BJ (cell line): Measurements from ENCODE around the gene FAM168A. TPM values are rescaled to one million over a fixed set of nuclear protein-coding genes. Genes with fewer than 3 reads are reported as not detected.

ENCODE experiments used
- CTCF ChIA-PET: fragments of 350-600 bp; formaldehyde crosslinking; extraction: SDS; loops from one replicate; lab custom pipeline; 2021; ENCODE audit warnings: antibody characterized with exemption, inconsistent platforms; lab: Yijun Ruan, JAX
- POLR2A ChIA-PET: fragments of 300-600 bp; sonication (Branson Sonifier 250); formaldehyde crosslinking; extraction: SDS; loops from one replicate; lab custom pipeline; 2021; ENCODE audit warnings: antibody characterized with exemption; lab: Charles Lee
- DNase-seq: peaks from one replicate; pipeline ENCODE4 v3.0.0-alpha.2; 2011; ENCODE audit warnings: low read depth
- H3K27me3 ChIP-seq: 2 replicates; pipeline ENCODE4 v1.6.0; 2011; ENCODE audit warnings: low read length; ENCODE audit not compliant: control insufficient read depth, insufficient read depth
- H3K36me3 ChIP-seq: 2 replicates; pipeline ENCODE4 v1.5.1; 2011; ENCODE audit warnings: low read length; ENCODE audit not compliant: control insufficient read depth, insufficient read depth
- H3K4me3 ChIP-seq: 2 replicates; pipeline ENCODE4 v1.5.1; 2011; ENCODE audit warnings: low read depth, mild to moderate bottlenecking, control low read depth, low read length
- polyA plus RNA-seq: library from polyadenylated mRNA; depleted of rRNA; stranded (reverse); fragments of >200 nt; gene quantifications from 2 replicates; pipeline ENCODE4 v1.2.3, GENCODE V29; 2011
- TF ChIP-seq, protein P1 (sequence below): IDR thresholded peaks from 2 replicates; pipeline ENCODE4 v1.5.1; 2011; ENCODE audit warnings: low read depth, mild to moderate bottlenecking, control low read depth, inconsistent platforms, low read length, moderate library complexity; ENCODE audit not compliant: insufficient read depth

Gene FAM168A
- polyA plus RNA-seq, 1 experiment: 19.1 TPM

DNA sequence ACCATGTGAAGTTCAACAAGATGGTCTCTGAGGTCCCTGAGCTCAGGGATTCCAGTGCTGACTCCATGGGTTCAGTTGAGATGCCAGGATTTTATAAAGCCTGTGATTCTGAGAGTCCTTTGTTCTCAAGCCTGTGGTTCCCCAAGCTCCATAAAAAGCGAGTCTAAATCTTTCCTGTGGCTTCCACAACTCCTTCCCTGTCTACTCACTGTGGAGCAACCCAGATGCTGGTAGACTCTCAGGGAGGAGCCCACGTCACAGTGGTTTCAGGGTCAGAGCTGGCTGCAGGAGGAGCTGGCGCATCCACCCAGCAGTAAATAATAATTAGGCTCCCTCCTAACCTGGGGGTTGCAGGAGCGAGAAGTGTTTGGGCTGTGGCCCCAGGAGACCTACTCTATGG lies 223.8 kb downstream of the FAM168A start:
- CTCF ChIA-PET: interaction anchor here (0.7 to 2.4 kb wide), 8 partner anchors 9 to 287 kb away, joined by 3 to 11 read pairs (median 4); no protein-coding TSS in a partner anchor
- H3K36me3 ChIP-seq: 0 out of 2 replicates have a peak, but pooled peaks cover 1% of the 10 kb centered on the region

DNA sequence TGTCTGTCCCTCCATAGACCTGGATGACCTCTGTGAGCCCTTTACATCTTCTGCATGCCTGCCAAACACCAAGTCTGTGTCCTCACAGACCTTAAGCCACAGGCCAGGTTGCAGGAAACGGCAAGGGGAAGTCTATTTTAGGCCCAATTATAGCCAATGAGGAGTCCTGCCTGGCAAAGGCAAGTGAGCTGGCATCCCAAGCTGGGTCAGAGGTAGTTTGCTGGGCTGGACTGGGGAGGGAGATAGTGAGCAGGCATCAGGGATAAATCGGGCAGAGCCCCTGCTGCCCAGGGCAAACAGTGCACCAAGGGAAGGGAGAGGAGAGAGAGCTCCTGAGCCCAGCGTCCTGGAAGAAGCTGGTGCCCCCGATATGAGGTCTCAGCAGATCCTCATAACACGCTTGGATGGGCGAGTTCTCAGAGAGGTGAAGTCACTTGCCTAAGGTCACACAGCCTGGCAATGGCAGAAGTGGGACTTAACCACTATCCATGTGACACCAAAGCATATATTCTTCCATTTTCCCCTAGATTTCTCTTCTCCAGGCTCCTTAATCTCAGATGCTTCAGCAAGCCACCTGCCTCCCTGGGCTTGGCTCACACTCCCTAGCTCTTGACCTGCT lies 225.4 kb downstream of the FAM168A start:
- Histone ChIP-seq H3K27me3 (no peaks in the 10 kb centered on the region), H3K36me3 (peaks cover 12% of the 10 kb centered on the region), H3K4me3 (no peak overlapping the region)
- ChIA-PET POLR2A (no interaction called here), CTCF (interaction anchor here (0.5 to 2.1 kb wide), 7 partner anchors 11 to 655 kb away, joined by 3 to 8 read pairs (median 3); partner anchors contain the start of gene FAM168A)
- TF ChIP-seq, protein P1, sequence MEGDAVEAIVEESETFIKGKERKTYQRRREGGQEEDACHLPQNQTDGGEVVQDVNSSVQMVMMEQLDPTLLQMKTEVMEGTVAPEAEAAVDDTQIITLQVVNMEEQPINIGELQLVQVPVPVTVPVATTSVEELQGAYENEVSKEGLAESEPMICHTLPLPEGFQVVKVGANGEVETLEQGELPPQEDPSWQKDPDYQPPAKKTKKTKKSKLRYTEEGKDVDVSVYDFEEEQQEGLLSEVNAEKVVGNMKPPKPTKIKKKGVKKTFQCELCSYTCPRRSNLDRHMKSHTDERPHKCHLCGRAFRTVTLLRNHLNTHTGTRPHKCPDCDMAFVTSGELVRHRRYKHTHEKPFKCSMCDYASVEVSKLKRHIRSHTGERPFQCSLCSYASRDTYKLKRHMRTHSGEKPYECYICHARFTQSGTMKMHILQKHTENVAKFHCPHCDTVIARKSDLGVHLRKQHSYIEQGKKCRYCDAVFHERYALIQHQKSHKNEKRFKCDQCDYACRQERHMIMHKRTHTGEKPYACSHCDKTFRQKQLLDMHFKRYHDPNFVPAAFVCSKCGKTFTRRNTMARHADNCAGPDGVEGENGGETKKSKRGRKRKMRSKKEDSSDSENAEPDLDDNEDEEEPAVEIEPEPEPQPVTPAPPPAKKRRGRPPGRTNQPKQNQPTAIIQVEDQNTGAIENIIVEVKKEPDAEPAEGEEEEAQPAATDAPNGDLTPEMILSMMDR: peak; percentile 47
- DNase-seq: no peak

More for the DNA sequence above, 223.8 kb downstream of the FAM168A start:
- Histone ChIP-seq H3K27me3 (no peaks in the 10 kb centered on the region), H3K4me3 (no peak overlapping the region)
- POLR2A ChIA-PET: no interaction called here
- TF ChIP-seq, protein P1: no peak
- no peak for DNase-seq

DNA sequence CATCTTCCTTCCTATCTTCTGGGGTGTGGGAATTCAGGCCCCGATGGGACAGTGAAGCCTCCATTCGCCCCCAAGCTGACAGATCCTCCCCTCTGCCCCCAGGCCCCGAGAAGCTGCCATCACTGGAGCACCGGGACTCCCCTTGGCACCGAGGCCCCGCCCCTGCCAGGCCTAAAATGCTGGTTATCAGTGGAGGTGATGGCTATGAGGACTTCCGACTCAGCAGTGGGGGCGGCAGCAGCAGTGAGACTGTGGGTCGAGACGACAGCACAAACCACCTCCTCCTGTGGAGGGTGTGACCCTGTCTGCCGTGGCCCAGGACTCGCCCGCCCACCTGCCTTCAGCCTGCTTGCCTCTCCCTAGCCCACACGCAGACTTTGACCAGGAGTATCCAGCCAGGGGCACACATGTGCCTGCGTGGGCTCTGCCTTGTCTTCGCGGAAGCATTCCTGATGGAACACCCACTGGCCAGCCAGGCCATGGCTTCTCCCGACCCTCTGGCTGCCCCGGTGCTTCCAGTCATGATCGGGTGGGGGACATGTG lies 230.4 kb downstream of the FAM168A start:
- ChIA-PET POLR2A (no interaction called here), CTCF (interaction anchor here (1.7 to 4.5 kb wide), 2 partner anchors 16 to 26 kb away, joined by 6 to 19 read pairs; no protein-coding TSS in a partner anchor)
- H3K27me3 ChIP-seq: no peaks in the 10 kb centered on the region
- H3K36me3 ChIP-seq: peaks cover 46% of the 10 kb centered on the region
- DNase-seq: no peak
- TF ChIP-seq, protein P1: no peak
- no peak overlapping the region for H3K4me3 ChIP-seq

DNA sequence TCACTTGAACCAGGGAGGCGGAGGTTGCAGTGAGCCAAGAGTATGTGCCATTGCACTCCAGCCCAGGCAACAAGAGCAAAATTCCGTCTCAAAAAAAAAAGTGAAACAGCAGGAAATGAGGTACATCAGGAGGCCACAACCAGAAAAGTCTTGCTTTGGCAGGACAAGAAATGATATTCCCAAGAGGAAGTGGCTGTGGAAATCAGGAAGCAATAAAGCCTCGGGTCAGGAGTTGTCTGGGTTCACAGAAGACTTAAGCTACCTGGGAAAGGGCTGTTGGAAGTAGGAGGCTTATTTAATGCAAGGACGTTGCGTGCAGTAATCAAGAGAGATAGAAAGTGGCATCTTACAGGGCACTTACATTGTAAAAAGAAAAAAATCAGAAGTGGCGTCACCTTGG lies 231.0 kb downstream of the FAM168A start:
- ChIA-PET POLR2A (no interaction called here), CTCF (interaction anchor here (0.9 to 9.0 kb wide), 3 partner anchors 16 to 294 kb away, joined by 3 to 78 read pairs (median 6); no protein-coding TSS in a partner anchor)
- Histone ChIP-seq H3K36me3 (peaks cover 52% of the 10 kb centered on the region), H3K27me3 (no peaks in the 10 kb centered on the region), H3K4me3 (no peak overlapping the region)
- no peak for DNase-seq
- TF ChIP-seq, protein P1: no peak

DNA sequence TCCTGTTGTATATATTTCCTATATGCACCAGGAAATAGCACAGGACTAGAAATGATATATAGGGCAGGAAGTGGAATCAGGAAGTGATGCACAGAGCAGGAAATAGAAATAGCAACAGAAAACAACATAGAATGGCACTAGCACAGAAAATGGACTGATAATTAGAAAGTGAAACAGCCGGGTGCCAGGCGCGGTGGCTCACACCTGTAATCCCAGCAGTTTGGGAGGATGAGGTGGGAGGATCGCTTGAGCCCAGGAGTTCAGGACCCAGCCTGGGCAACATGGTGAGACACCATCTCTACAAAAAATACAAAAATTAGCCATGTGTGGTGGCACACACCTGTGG lies 231.7 kb downstream of the FAM168A start:
- CTCF ChIA-PET: interaction anchor here (0.9 to 9.0 kb wide), 5 partner anchors 8 to 295 kb away, joined by 3 to 78 read pairs (median 4); no protein-coding TSS in a partner anchor
- no peak overlapping the region for H3K4me3 ChIP-seq
- TF ChIP-seq, protein P1: no peak
- no peak for DNase-seq
- POLR2A ChIA-PET: no interaction called here
- no peaks in the 10 kb centered on the region for H3K27me3 ChIP-seq
- peaks cover 54% of the 10 kb centered on the region for H3K36me3 ChIP-seq
